Colonic mucosa (tissue), 4 donors: ENCODE data around the gene YTHDF1. TPM values are rescaled to one million over a fixed set of nuclear protein-coding genes. Genes with fewer than 3 reads are reported as not detected.
"Not testable (repeated sequence)": the region's sequence is repeated elsewhere in the genome, so short reads cannot be mapped to it uniquely, and the experiment has no call there.

Experiments used
- DNase-seq: peaks from one replicate; pipeline ENCODE4 v3.0.0-alpha.2; 2020
- H3K27ac ChIP-seq: fragments of 200-600 bp; one replicate; pipeline ENCODE4 v1.8.0; 2021
- H3K27me3 ChIP-seq: fragments of 200-600 bp; one replicate; pipeline ENCODE4 v1.8.0; 2021
- H3K36me3 ChIP-seq: fragments of 200-600 bp; one replicate; pipeline ENCODE4 v1.8.0; 2021
- H3K4me1 ChIP-seq: fragments of 200-600 bp; one replicate; pipeline ENCODE4 v1.8.0; 2021; ENCODE audit warnings: mild to moderate bottlenecking
- H3K4me3 ChIP-seq: fragments of 200-600 bp; one replicate; pipeline ENCODE4 v1.8.0; 2021
- H3K9ac ChIP-seq, 2 donors: one replicate each; pipeline ENCODE4 v1.7.0; 2013; ENCODE audit warnings: control low read depth in 2 of 2, low read depth in 2 of 2, low read length in 2 of 2
- H3K9me3 ChIP-seq: fragments of 200-600 bp; one replicate; pipeline ENCODE4 v1.8.0; 2021
- CTCF ChIP-seq: fragments of 200-600 bp; IDR thresholded peaks from one replicate; pipeline ENCODE4 v1.8.0; 2022; ENCODE audit warnings: antibody characterized with exemption, mild to moderate bottlenecking
- intact Hi-C: fragments of 100-400 bp; cut with DNase I; formaldehyde crosslinking; loops from one replicate; pipeline ENCODE4 v1.14.1; 2022
- total RNA-seq, 2 donors: library from RNA; stranded (reverse); fragmentation: NEBNext Ultra II Directional in 1 of 2; extraction: Animal tissue kit (Norgen Biotek cat#: 25700) in 1 of 2; gene quantifications; one replicate each; pipeline ENCODE4 v1.2.1, GENCODE V29; 2021
- donor health status: healthy.
- donor health status: DM: no; HTN: no; CAD: no.
- donor health status: DM: no; HTN: no; CAD: no.

The YTHDF1 gene
- total RNA-seq, 2 donors from 2014 or later: 35.4 to 38.7 TPM

DNA sequence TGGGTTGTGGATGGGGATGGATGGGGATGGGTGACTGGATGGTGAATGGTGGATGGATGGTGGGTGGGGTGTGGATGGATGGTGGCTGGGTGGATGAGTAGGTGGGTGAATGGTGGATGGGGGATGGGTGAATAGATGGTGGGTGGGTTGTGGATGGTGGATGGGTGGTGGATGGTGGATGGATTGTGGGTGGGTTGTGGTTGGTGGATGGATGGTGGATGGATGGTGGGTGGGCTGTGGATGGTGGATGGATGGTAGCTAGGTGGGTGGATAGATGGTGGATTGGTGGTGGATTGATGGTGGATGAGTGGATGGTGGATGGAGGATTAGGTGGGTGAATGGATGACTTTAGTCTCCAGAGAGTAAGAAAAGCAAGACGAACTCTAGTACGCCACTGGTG lies 57.6 kb downstream of the YTHDF1 start:
- no peak overlapping the region for H3K9ac ChIP-seq
- peaks cover 5% of the 10 kb centered on the region for H3K27me3 ChIP-seq
- H3K9me3 ChIP-seq: no peaks in the 10 kb centered on the region
- no peak for DNase-seq
- intact Hi-C loops: no loop called here
- no peaks in the 10 kb centered on the region for H3K4me1 ChIP-seq
- H3K36me3 ChIP-seq: no peaks in the 10 kb centered on the region
- no peak overlapping the region for H3K27ac ChIP-seq
- no peak for TF ChIP-seq CTCF
- H3K4me3 ChIP-seq: no peak overlapping the region

DNA sequence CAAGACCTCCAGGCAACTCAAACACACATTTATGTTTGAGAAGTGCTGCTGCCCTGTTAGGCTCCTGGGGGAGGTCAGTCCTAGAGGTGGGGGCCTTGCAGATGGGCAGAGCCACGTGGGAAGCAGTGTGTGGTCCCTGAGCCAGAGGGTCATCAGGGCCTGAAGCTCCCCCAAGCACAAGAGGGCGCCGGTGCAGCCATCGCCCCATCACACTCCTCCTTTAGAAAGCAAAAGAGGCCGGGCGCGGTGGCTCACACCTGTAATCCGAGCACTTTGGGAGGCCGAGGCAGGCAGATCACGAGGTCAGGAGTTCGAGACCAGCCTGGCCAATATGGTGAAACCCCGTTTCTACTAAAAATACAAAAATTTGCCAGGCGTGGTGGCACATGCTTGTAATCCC lies 58.5 kb downstream of the YTHDF1 start:
- H3K4me3 ChIP-seq, H3K36me3 ChIP-seq, intact Hi-C loops, DNase-seq, H3K9me3 ChIP-seq, H3K27ac ChIP-seq, H3K27me3 ChIP-seq, H3K4me1 ChIP-seq, H3K9ac ChIP-seq: not testable (repeated sequence)

DNA sequence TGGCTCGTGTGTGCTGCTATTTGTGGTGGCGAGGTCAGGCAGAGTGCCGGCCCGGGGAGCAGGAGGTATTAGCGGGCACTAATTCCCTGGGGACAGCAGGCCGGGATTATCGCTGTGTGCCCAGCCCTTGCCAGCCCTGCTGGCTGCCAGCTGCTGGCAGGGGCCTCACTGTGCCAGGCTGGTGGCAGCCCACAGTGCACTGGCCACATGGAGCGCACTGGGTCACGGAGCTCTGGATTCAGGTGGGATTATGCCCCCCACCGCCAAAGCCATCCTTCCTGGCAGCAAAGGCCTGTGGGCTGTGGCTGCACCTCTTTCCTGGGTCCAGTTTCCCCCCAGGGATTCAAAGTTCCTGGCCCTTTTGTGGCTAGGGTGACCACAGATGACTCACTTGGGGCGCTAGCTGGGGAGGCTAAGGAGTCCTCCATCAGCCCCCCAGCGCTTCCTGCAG lies 59.7 kb downstream of the YTHDF1 start:
- H3K9ac ChIP-seq: no peak overlapping the region
- DNase-seq: no peak
- H3K27ac ChIP-seq: no peak overlapping the region
- TF ChIP-seq CTCF: no peak
- H3K36me3 ChIP-seq: no peaks in the 10 kb centered on the region
- H3K4me3 ChIP-seq: no peak overlapping the region
- no peaks in the 10 kb centered on the region for H3K9me3 ChIP-seq
- intact Hi-C loops: no loop called here
- peaks cover 5% of the 10 kb centered on the region for H3K27me3 ChIP-seq
- no peaks in the 10 kb centered on the region for H3K4me1 ChIP-seq

DNA sequence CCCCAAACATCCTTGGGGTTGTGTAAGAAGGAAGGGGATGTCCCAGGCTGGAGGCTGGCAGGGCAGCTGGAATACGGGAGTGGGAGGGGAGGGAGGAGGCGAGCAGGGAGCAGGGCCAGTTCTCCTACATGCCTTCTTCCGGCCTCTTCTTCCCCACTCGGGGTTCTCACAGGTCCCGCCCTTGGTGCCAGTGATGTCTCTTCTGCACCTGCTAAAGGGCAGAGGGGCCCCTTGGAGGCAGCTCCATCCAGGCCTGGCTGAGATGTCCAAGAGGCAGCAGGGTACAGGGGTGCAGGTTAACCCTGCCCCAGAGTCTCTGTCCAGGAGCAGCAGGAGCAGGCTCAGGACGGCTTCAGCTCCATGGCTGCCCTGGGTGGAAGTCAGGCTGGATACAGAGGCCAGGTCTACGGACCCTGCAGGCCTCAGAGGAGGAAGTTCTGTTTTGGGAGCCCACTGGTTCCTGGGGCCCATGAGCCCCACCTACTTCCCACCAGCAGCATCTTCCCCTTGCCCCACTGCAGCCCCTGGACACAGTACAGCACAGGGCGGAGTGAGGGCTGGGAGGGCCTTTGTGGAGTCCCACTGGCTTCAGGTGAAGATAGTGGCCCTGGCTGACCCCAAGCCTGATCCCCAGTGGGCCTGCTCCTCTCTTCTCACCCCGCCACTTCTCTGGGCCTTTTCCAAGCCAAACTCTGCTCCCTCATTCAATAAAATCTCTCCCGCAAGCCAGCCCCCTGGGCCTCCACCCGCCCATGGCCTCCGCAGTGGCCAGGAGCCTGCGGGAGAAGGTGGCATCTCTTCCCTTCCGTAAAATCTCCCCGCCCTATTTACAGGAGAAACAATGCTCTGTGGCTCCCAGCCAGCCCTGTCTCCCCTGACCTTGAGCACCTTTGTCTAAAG lies 60.4 kb downstream of the YTHDF1 start:
- Histone ChIP-seq H3K27me3 (peaks cover 6% of the 10 kb centered on the region), H3K4me3 (no peak overlapping the region), H3K36me3 (no peaks in the 10 kb centered on the region), H3K27ac (no peak overlapping the region), H3K9me3 (no peaks in the 10 kb centered on the region), H3K9ac (no peak overlapping the region), H3K4me1 (no peaks in the 10 kb centered on the region)
- intact Hi-C loops: no loop called here
- no peak for DNase-seq
- TF ChIP-seq CTCF: no peak

DNA sequence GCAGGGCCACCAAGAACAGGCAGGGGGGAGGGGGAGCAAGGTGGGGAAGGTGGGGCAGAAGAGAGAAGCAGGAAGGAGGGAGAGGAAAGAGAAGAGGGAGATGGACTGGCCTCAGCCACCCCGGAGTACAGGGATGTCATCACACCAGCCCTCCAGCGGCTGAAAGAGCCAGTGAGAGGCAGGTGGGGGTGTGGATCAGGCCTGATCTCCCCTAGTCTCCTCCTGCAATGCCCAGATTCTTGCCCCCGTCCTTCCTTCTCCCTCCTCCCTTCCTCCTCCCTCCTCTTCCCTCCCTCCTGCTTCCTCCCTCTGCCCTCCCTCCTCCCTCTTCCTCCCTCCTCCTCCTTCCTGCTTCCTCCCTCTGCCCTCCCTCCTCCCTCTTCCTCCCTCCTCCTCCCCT lies 61.5 kb downstream of the YTHDF1 start:
- intact Hi-C loops: no loop called here
- no peaks in the 10 kb centered on the region for H3K4me1 ChIP-seq
- H3K36me3 ChIP-seq: no peaks in the 10 kb centered on the region
- no peaks in the 10 kb centered on the region for H3K9me3 ChIP-seq
- DNase-seq: no peak
- H3K9ac ChIP-seq: no peak overlapping the region
- H3K27me3 ChIP-seq: peaks cover 10% of the 10 kb centered on the region
- no peak overlapping the region for H3K4me3 ChIP-seq
- no peak overlapping the region for H3K27ac ChIP-seq
- no peak for TF ChIP-seq CTCF
